Subcutaneous adipose tissue (tissue), 4 donors: Measurements from ENCODE around the gene FNDC5. TPM values are rescaled to one million over a fixed set of nuclear protein-coding genes. Genes with fewer than 3 reads are reported as not detected.

Experiments
- total RNA-seq, 4 donors: library from RNA; depleted of rRNA; stranded (reverse); fragments of >200 nt; gene quantifications; one replicate each; pipeline ENCODE4 v1.1.0, GENCODE V29; 2016
- TF ChIP-seq, protein P1 (sequence below): fragments of 450-650 bp; IDR thresholded peaks from one replicate; pipeline ENCODE4 v1.5.1; 2016; ENCODE audit warnings: low read depth, mild to moderate bottlenecking, control low read depth, antibody characterized with exemption, moderate library complexity

FNDC5 gene
- total RNA-seq: under 1 TPM in 2 of 4 donors, not detected in 2; 0.85 to 0.88 TPM

DNA sequence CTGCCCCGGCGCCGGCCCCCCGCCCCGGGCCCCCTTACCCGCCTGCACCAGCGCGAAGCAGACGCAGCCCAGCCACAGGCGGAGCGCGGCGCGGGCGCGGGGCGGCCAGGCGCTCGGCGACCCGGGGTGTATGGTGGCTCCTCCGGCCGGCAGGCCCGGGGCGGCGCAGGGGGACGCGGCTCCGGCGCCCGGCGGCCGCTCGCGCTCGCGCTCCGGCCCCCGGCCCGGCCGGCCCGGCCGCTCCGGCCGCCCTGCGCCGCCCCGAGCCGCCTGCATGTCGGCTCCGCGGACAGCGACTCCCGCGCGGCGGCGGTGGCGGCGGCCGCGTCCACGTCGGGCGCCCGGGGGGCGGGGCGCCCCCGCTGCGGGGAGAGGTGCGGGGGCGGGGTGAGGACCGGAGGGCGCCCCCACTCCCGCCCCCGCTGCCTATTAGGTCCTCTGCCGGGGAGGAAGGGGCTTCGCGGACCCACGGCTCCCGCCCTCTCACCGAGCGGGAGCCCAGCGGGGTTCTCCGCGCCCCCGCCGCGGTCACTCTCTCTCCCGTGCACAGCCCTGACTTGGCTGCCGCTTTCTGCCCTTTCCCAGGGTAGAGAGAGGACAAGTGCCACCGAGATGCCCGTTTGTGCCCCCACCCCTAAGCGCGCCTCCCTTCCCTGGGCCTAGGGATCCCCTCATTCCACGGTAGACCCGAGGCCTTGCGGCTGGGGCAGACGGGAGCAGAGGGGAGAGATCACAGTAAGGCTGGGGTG is at the start of gene FNDC5:
TSS of gene FNDC5 (minus strand) at position 298 of the 749 bp plus-strand sequence.
- TF ChIP-seq, protein P1, sequence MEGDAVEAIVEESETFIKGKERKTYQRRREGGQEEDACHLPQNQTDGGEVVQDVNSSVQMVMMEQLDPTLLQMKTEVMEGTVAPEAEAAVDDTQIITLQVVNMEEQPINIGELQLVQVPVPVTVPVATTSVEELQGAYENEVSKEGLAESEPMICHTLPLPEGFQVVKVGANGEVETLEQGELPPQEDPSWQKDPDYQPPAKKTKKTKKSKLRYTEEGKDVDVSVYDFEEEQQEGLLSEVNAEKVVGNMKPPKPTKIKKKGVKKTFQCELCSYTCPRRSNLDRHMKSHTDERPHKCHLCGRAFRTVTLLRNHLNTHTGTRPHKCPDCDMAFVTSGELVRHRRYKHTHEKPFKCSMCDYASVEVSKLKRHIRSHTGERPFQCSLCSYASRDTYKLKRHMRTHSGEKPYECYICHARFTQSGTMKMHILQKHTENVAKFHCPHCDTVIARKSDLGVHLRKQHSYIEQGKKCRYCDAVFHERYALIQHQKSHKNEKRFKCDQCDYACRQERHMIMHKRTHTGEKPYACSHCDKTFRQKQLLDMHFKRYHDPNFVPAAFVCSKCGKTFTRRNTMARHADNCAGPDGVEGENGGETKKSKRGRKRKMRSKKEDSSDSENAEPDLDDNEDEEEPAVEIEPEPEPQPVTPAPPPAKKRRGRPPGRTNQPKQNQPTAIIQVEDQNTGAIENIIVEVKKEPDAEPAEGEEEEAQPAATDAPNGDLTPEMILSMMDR: no peak

GRCh38 chr1:32919811-32920733 is 49.4 kb upstream of the FNDC5 start:
- TF ChIP-seq, protein P1: no peak

DNA sequence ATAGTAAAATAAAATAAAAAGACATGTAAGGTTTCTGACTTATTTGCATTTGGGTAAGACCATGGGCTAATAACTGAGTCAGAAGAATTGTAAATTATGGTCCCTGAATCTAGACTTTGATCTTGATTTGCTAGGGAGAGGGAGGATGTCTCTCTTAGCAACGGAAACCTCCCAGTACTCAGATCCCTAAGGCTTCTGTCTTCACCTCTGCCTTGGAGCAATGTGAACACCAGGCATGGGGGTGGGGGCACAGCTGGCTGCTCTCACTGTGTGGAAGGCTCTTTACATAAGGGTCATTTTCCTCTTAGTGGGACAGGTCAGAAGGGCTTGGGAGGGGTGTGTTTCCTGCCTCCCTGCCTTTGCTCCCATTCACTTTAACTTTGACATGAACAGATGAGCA is 47.5 kb upstream of the FNDC5 start:
- TF ChIP-seq, protein P1: no peak

GRCh38 chr1:32917521-32917920 is 46.8 kb upstream of the FNDC5 start:
- TF ChIP-seq, protein P1: no peak

GRCh38 chr1:32915766-32916706 is 45.3 kb upstream of the FNDC5 start:
- TF ChIP-seq, protein P1: no peak

- TF ChIP-seq, protein P1: no peak
Observed at GRCh38 chr1:32910319-32910718, 39.6 kb upstream of the FNDC5 start.
